ENCODE measurements around the gene ST6GALNAC6. TPM values are rescaled to one million over a fixed set of nuclear protein-coding genes. Genes with fewer than 3 reads are reported as not detected.

The ST6GALNAC6 gene
- total RNA-seq, 1 donor from 2014 or later, result 31.1 TPM

GRCh38 chr9:127941961-127942215 lies 42.5 kb upstream of the ST6GALNAC6 start:
- no peak for DNase-seq (ENCODE audit: low spot score, unreplicated experiment)
- H3K4me3 Mint-ChIP-seq (ENCODE audit: low read depth), result no peak overlapping the region

GRCh38 chr9:127941062-127941960 lies 41.9 kb upstream of the ST6GALNAC6 start:
- H3K27me3 Mint-ChIP-seq, result no peaks in the 10 kb centered on the region
- no peak for DNase-seq (ENCODE audit: low spot score, unreplicated experiment)
- no peaks in the 10 kb centered on the region for H3K9me3 Mint-ChIP-seq (ENCODE audit: low read depth)
- no peak for TF ChIP-seq CTCF (IDR thresholded peaks at IDR 0.05; ENCODE audit: unreplicated experiment)
- H3K4me1 Mint-ChIP-seq (ENCODE audit: low read depth), result peaks cover 19% of the 10 kb centered on the region
- peaks cover 12% of the 10 kb centered on the region for H3K36me3 Mint-ChIP-seq (ENCODE audit: insufficient read depth)
- no peak overlapping the region for H3K4me3 Mint-ChIP-seq (ENCODE audit: low read depth)
- H3K27ac Mint-ChIP-seq, result no peak overlapping the region

More at GRCh38 chr9:127941961-127942215, 42.5 kb upstream of the ST6GALNAC6 start:
- peaks cover 15% of the 10 kb centered on the region for H3K4me1 Mint-ChIP-seq (ENCODE audit: low read depth)
- TF ChIP-seq CTCF (IDR thresholded peaks at IDR 0.05; ENCODE audit: unreplicated experiment), result no peak
- H3K9me3 Mint-ChIP-seq (ENCODE audit: low read depth), result no peaks in the 10 kb centered on the region
- peaks cover 12% of the 10 kb centered on the region for H3K36me3 Mint-ChIP-seq (ENCODE audit: insufficient read depth)
- no peak overlapping the region for H3K27ac Mint-ChIP-seq
- no peaks in the 10 kb centered on the region for H3K27me3 Mint-ChIP-seq

GRCh38 chr9:127940593-127940992 lies 41.2 kb upstream of the ST6GALNAC6 start:
- H3K9me3 Mint-ChIP-seq (ENCODE audit: low read depth), result no peaks in the 10 kb centered on the region
- H3K27ac Mint-ChIP-seq, result no peak overlapping the region
- TF ChIP-seq CTCF (IDR thresholded peaks at IDR 0.05; ENCODE audit: unreplicated experiment), result no peak
- peaks cover 12% of the 10 kb centered on the region for H3K36me3 Mint-ChIP-seq (ENCODE audit: insufficient read depth)
- peaks cover 24% of the 10 kb centered on the region for H3K4me1 Mint-ChIP-seq (ENCODE audit: low read depth)
- H3K4me3 Mint-ChIP-seq (ENCODE audit: low read depth), result peak overlapping the region; percentile 16
- no peak for DNase-seq (ENCODE audit: low spot score, unreplicated experiment)
- no peaks in the 10 kb centered on the region for H3K27me3 Mint-ChIP-seq

GRCh38 chr9:127938298-127938690 lies 38.9 kb upstream of the ST6GALNAC6 start:
- Mint-ChIP-seq H3K36me3 (ENCODE audit: insufficient read depth) (peaks cover 10% of the 10 kb centered on the region), H3K4me3 (ENCODE audit: low read depth) (peak overlapping the region; percentile 85), H3K27ac (peak overlapping the region; percentile 71), H3K4me1 (ENCODE audit: low read depth) (peaks cover 24% of the 10 kb centered on the region), H3K27me3 (no peaks in the 10 kb centered on the region), H3K9me3 (ENCODE audit: low read depth) (no peaks in the 10 kb centered on the region)
- TF ChIP-seq CTCF (IDR thresholded peaks at IDR 0.05; ENCODE audit: unreplicated experiment), result no peak
- no peak for DNase-seq (ENCODE audit: low spot score, unreplicated experiment)

- TF ChIP-seq CTCF (IDR thresholded peaks at IDR 0.05; ENCODE audit: unreplicated experiment), result no peak
- Mint-ChIP-seq H3K4me3 (ENCODE audit: low read depth) (peak within 1 kb of the TSS; percentile 85), H3K9me3 (ENCODE audit: low read depth) (no peaks in the 10 kb centered on the region), H3K27me3 (no peaks in the 10 kb centered on the region), H3K36me3 (ENCODE audit: insufficient read depth) (peaks cover 6% of the 10 kb centered on the region), H3K27ac (peak within 1 kb of the TSS; percentile 96), H3K4me1 (ENCODE audit: low read depth) (peaks cover 22% of the 10 kb centered on the region)
- DNase-seq (ENCODE audit: low spot score, unreplicated experiment), result peak; percentile 44
Observed at GRCh38 chr9:127937388-127938297, 38.2 kb upstream of the ST6GALNAC6 start, which contains the start of gene DPM2. DPM2 (minus strand) TSS chr9:127937854; CDS start chr9:127937820, 34 bp downstream.
